Measurements from ENCODE around the gene KIF5B. TPM values are rescaled to one million over a fixed set of nuclear protein-coding genes. Genes with fewer than 3 reads are reported as not detected.

Gene KIF5B
- total RNA-seq, 1 donor from 2014 or later = 144 TPM

DNA sequence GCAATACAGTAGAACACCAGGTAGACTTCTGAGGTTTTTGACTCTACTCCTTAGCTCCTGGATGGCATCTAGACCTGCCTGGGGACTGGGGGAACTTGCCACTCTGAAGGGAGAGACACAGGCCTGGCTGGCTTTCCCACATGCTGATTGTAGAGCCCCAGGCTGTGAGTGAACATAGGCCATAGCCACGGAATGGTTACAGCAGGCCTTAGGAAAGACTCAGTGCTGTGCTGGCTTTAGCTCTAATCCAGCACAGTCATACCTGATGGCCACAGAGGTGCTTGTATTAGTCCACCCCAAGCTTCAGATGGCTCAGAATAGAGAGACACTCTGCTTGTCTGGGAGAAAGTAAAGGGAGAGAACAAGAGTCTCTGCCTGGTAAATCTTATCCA lies 92.6 kb downstream of the KIF5B start:
- Histone ChIP-seq H3K9me3 (replicated peaks) (no peaks in the 10 kb centered on the region), H3K27ac (replicated peaks) (no peak overlapping the region), H3K4me3 (no peak overlapping the region), H3K36me3 (no peaks in the 10 kb centered on the region), H3K27me3 (ENCODE audit: low read depth) (no peaks in the 10 kb centered on the region), H3K4me1 (no peaks in the 10 kb centered on the region)
- TF ChIP-seq, protein P1, sequence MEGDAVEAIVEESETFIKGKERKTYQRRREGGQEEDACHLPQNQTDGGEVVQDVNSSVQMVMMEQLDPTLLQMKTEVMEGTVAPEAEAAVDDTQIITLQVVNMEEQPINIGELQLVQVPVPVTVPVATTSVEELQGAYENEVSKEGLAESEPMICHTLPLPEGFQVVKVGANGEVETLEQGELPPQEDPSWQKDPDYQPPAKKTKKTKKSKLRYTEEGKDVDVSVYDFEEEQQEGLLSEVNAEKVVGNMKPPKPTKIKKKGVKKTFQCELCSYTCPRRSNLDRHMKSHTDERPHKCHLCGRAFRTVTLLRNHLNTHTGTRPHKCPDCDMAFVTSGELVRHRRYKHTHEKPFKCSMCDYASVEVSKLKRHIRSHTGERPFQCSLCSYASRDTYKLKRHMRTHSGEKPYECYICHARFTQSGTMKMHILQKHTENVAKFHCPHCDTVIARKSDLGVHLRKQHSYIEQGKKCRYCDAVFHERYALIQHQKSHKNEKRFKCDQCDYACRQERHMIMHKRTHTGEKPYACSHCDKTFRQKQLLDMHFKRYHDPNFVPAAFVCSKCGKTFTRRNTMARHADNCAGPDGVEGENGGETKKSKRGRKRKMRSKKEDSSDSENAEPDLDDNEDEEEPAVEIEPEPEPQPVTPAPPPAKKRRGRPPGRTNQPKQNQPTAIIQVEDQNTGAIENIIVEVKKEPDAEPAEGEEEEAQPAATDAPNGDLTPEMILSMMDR (IDR thresholded peaks at IDR 0.05; ENCODE audit: borderline replicate concordance) = no peak
- intact Hi-C loops (cut with micrococcal nuclease) = no loop called here
- no peak for DNase-seq

DNA sequence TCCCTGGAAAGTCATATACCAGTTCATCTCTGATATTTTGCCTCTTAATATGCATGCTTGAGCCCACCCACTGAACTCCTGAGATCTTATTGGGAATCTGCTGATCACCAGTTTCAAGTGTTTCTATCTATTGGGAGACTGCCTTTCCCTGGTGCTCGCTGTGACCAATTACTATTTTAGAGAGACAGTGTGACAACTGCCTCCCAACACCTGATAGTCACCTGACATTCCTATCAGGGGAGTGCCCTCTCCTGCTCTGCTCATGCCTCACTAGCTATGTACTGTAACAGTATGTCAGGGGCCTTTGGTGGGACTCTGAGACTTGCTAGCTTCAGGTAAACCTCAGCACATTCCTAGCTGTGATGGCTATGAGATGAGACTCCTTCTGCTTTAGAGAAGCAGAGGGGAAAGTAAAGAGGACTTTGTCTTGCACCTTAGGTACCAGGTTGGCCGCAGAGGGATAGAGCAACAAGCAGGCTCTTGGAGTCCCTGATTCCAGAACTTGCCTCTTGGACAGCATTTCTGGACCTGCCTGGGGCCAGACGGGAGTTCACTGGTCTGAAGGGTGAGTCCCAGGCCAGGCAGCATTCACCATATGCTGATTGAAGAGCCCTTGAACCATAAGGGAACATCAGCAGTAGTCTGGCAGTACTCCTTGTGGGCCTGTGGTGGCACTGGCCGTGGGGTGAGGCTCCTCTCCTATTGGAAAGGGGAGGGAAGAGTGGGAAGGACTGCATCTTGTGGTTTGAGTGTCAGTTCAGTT lies 93.2 kb downstream of the KIF5B start:
- TF ChIP-seq, protein P1 (IDR thresholded peaks at IDR 0.05; ENCODE audit: borderline replicate concordance) = no peak
- Histone ChIP-seq H3K27ac (replicated peaks) (no peak overlapping the region), H3K27me3 (ENCODE audit: low read depth) (no peaks in the 10 kb centered on the region), H3K36me3 (no peaks in the 10 kb centered on the region), H3K9me3 (replicated peaks) (no peaks in the 10 kb centered on the region), H3K4me1 (no peaks in the 10 kb centered on the region), H3K4me3 (no peak overlapping the region)
- no peak for DNase-seq
- intact Hi-C loops (cut with micrococcal nuclease) = no loop called here

DNA sequence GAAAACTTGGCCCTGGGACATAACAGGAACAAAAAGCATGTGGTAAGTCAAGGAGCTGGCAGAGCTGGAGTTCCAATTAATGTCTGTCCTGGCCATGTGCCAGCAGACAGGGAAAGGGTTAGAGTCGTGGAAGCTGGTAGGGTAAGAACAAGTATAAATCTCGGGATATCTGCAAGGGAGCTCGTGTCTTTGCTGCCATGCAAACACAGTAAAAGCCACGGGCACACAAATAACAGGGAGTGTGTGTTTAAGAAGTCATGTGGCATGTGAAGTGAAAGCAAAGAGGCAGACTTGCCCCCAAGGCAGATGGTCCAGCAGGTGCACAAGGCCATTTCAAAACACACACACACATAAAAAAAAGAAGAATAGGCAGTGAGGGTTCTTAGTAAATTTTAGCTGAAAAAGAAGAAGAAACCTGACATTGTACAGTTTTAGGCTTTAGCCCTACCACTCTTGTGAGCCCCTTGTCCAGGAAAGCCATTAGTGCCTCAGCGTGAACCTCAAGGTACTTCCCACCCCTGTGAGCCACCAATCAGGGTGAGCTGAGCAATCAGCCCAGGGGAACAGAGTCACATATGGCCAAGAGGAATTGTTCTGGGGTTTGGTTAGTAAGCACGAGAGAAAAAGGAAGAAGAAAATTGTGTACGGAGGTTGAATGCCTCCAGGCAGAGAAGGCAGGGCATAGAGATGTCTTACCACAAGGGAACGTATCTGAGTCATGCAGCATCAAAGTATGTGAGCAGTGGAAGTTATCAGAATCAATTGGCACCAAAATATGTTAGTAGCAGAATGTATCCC lies 94.7 kb downstream of the KIF5B start:
- no peaks in the 10 kb centered on the region for H3K36me3 ChIP-seq
- no peak overlapping the region for H3K27ac ChIP-seq (replicated peaks)
- intact Hi-C loops (cut with micrococcal nuclease) = no loop called here
- no peak for DNase-seq
- no peaks in the 10 kb centered on the region for H3K27me3 ChIP-seq (ENCODE audit: low read depth)
- H3K4me1 ChIP-seq = no peaks in the 10 kb centered on the region
- H3K9me3 ChIP-seq (replicated peaks) = no peaks in the 10 kb centered on the region
- H3K4me3 ChIP-seq = no peak overlapping the region
- TF ChIP-seq, protein P1 (IDR thresholded peaks at IDR 0.05; ENCODE audit: borderline replicate concordance) = no peak

DNA sequence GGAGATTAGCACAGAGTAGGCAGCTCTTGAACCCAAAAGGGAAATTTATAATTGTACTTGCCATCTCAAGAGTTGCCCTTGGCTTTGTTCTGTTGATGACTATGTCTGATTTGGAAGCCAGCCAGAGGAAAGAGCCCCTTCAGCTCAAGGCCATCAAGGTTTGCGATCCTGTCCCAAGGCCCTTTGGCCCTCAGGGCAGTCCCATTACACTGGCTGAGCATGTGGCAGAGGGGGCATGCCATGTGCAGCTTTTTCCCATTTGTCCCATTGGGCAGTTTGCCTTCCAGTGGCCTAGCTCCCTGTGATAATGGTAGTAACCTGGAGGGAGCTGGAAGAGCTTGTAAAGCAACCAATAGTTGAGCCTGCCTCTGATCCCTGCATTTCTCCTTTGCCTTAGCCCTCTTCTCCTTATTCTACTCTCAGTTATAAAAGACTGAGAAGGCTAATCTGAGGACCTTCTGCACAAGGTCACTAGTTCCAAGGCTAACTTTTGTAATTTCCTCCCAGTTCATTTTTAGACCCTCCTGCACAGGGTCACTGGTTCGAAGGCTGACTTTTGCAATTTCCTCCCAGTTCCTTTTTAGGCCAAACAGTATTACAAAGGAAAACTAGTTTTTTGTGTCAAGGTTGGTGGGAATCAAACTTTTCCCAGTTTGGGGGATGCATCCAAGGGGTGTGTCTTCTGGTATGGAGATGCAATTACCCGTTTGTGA lies 96.6 kb downstream of the KIF5B start:
- H3K9me3 ChIP-seq (replicated peaks) = peaks cover 4% of the 10 kb centered on the region
- intact Hi-C loops (cut with micrococcal nuclease) = no loop called here
- TF ChIP-seq, protein P1 (IDR thresholded peaks at IDR 0.05; ENCODE audit: borderline replicate concordance) = no peak
- H3K27me3 ChIP-seq (ENCODE audit: low read depth) = no peaks in the 10 kb centered on the region
- DNase-seq = no peak
- H3K27ac ChIP-seq (replicated peaks) = no peak overlapping the region
- no peak overlapping the region for H3K4me3 ChIP-seq
- no peaks in the 10 kb centered on the region for H3K4me1 ChIP-seq
- no peaks in the 10 kb centered on the region for H3K36me3 ChIP-seq

Other genes with a start within 250 kb of the KIF5B start
- gene ARHGAP12, start 127.6 kb downstream of the KIF5B start, total RNA-seq = 22.1 TPM

Measured in left ventricle myocardium inferior (tissue), 1 donor.